ENCODE data around the gene COL21A1.

Gene COL21A1

GRCh38 chr6:56244528-56245253, 2.7 kb downstream of the COL21A1 start:
- DNase-seq, result no peak

GRCh38 chr6:56244089-56244488, 3.3 kb downstream of the COL21A1 start:
- DNase-seq, result no peak

GRCh38 chr6:56243518-56244070, 3.8 kb downstream of the COL21A1 start:
- no peak for DNase-seq

- no peak for DNase-seq
Observed at GRCh38 chr6:56242346-56242745, 5.0 kb downstream of the COL21A1 start.

GRCh38 chr6:56241124-56241802, 6.1 kb downstream of the COL21A1 start:
- no peak for DNase-seq

- DNase-seq, result no peak
Observed at GRCh38 chr6:56238352-56238751, 9.0 kb downstream of the COL21A1 start.

GRCh38 chr6:56235245-56235644, 12.1 kb downstream of the COL21A1 start:
- no peak for DNase-seq

GRCh38 chr6:56232436-56232835, 14.9 kb downstream of the COL21A1 start:
- no peak for DNase-seq

- DNase-seq, result no peak
Observed at GRCh38 chr6:56231827-56232226, 15.6 kb downstream of the COL21A1 start.

GRCh38 chr6:56230976-56231566, 16.3 kb downstream of the COL21A1 start:
- no peak for DNase-seq

GRCh38 chr6:56227071-56227879, 20.1 kb downstream of the COL21A1 start:
- DNase-seq, result no peak

GRCh38 chr6:56223995-56224394, 23.4 kb downstream of the COL21A1 start:
- DNase-seq, result no peak

- no peak for DNase-seq
Observed at GRCh38 chr6:56222499-56222898, 24.9 kb downstream of the COL21A1 start.

- no peak for DNase-seq
Observed at GRCh38 chr6:56220078-56220477, 27.3 kb downstream of the COL21A1 start.

- no peak for DNase-seq
Observed at GRCh38 chr6:56214703-56215101, 32.7 kb downstream of the COL21A1 start.

- DNase-seq, result no peak
Observed at GRCh38 chr6:56214041-56214702, 33.2 kb downstream of the COL21A1 start.

GRCh38 chr6:56211724-56212123, 35.7 kb downstream of the COL21A1 start:
- DNase-seq, result no peak

GRCh38 chr6:56204134-56204533, 43.2 kb downstream of the COL21A1 start:
- no peak for DNase-seq

GRCh38 chr6:56199956-56200355, 47.4 kb downstream of the COL21A1 start:
- DNase-seq, result no peak

- no peak for DNase-seq
Observed at GRCh38 chr6:56193846-56194245, 53.5 kb downstream of the COL21A1 start.

- DNase-seq, result no peak
Observed at GRCh38 chr6:56188429-56188828, 59.0 kb downstream of the COL21A1 start.

- DNase-seq, result no peak
Observed at GRCh38 chr6:56187686-56188085, 59.7 kb downstream of the COL21A1 start.

All from CD4-positive, alpha-beta T cell treated with Interleukin-17A for 4 hours (primary cell).